Testis (tissue), 2 donors: ENCODE measurements around the gene GAPDH.

Experiments
- POLR2A ChIP-seq: fragments of 450-650 bp; IDR thresholded peaks from one replicate; pipeline ENCODE4 v1.6.1; 2017; ENCODE audit warnings: antibody characterized with exemption, mild to moderate bottlenecking, moderate library complexity
- TF ChIP-seq, protein P1 (sequence below), 3 experiments: fragments of 450-650 bp in 2 of 3; fragments of 200-600 bp in 1 of 3; sonication (generic) in 1 of 3; IDR thresholded peaks; one replicate each; pipeline ENCODE4 v1.5.1; 2016 to 2019; ENCODE audit warnings: antibody characterized with exemption in 3 of 3, mild to moderate bottlenecking in 2 of 3, moderate library complexity in 1 of 3

DNA sequence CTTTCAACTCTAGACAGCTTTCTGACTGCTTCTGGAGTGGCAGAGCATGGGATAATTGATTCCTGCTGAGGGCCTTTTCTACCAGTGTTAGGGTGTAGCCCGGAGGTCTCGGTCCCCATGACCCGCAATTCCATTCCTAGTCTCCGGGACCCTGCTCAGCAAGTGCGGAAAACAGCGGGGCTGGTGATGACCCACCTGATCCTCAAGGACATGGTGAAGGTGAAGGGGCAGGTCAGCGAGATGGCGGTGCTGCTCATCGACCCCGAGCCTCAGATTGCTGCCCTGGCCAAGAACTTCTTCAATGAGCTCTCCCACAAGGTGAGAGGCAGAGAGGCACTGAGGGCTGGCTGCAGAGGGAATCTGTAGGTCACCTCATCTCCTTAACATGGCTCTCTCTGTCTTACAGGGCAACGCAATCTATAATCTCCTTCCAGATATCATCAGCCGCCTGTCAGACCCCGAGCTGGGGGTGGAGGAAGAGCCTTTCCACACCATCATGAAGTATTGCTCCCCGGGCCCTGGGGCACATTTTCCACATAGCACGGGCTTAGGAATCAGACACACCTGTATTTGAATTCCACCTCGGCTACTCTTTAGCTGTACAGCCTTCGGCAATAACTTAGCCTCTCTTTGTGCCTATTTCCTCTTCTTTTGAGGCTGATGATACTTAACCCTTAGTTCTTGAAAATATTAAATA is 5.6 kb upstream of the GAPDH start:
- no peak for TF ChIP-seq POLR2A
- TF ChIP-seq, protein P1, sequence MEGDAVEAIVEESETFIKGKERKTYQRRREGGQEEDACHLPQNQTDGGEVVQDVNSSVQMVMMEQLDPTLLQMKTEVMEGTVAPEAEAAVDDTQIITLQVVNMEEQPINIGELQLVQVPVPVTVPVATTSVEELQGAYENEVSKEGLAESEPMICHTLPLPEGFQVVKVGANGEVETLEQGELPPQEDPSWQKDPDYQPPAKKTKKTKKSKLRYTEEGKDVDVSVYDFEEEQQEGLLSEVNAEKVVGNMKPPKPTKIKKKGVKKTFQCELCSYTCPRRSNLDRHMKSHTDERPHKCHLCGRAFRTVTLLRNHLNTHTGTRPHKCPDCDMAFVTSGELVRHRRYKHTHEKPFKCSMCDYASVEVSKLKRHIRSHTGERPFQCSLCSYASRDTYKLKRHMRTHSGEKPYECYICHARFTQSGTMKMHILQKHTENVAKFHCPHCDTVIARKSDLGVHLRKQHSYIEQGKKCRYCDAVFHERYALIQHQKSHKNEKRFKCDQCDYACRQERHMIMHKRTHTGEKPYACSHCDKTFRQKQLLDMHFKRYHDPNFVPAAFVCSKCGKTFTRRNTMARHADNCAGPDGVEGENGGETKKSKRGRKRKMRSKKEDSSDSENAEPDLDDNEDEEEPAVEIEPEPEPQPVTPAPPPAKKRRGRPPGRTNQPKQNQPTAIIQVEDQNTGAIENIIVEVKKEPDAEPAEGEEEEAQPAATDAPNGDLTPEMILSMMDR (IDR thresholded peaks at IDR 0.05) = no peak
